ENCODE results near the gene PLPPR4. TPM values are rescaled to one million over a fixed set of nuclear protein-coding genes. Genes with fewer than 3 reads are reported as not detected.

PLPPR4 gene
- total RNA-seq, 1 experiment from 2014 or later: not detected

GRCh38 chr1:99270646-99271045, 6.4 kb downstream of the PLPPR4 start:
- no peak overlapping the region for H3K4me3 Mint-ChIP-seq (ENCODE audit: unreplicated experiment)
- intact Hi-C loops (cut with micrococcal nuclease): no loop called here
- no peak for DNase-seq (ENCODE audit: unreplicated experiment)
- no TSS peak for BruUV-seq (replicated peaks)
- H3K4me1 Mint-ChIP-seq (ENCODE audit: insufficient read depth, unreplicated experiment): no peaks in the 10 kb centered on the region
- CTCF ChIA-PET: interaction anchor here (0.5 kb wide), 1 partner anchor 379 kb away, joined by 3 read pairs; no protein-coding TSS in a partner anchor
- H3K36me3 Mint-ChIP-seq (ENCODE audit: insufficient read depth, unreplicated experiment): no peaks in the 10 kb centered on the region
- no peak for TF ChIP-seq CTCF (IDR thresholded peaks at IDR 0.05; ENCODE audit: unreplicated experiment)
- H3K27me3 Mint-ChIP-seq (ENCODE audit: insufficient read depth, unreplicated experiment): no peaks in the 10 kb centered on the region
- H3K27ac Mint-ChIP-seq (ENCODE audit: low read depth, unreplicated experiment): no peak overlapping the region
- POLR2A ChIA-PET: no interaction called here
- peaks cover 15% of the 10 kb centered on the region for H3K9me3 Mint-ChIP-seq (ENCODE audit: unreplicated experiment)

GRCh38 chr1:99271249-99271648, 7.0 kb downstream of the PLPPR4 start:
- Mint-ChIP-seq H3K4me3 (ENCODE audit: unreplicated experiment) (no peak overlapping the region), H3K9me3 (ENCODE audit: unreplicated experiment) (peaks cover 15% of the 10 kb centered on the region), H3K36me3 (ENCODE audit: insufficient read depth, unreplicated experiment) (no peaks in the 10 kb centered on the region), H3K27me3 (ENCODE audit: insufficient read depth, unreplicated experiment) (no peaks in the 10 kb centered on the region), H3K27ac (ENCODE audit: low read depth, unreplicated experiment) (no peak overlapping the region), H3K4me1 (ENCODE audit: insufficient read depth, unreplicated experiment) (no peaks in the 10 kb centered on the region)
- intact Hi-C loops (cut with micrococcal nuclease): no loop called here
- CTCF ChIA-PET: interaction anchor here (0.5 to 1.1 kb wide), 2 partner anchors 379 to 416 kb away, joined by 3 read pairs; no protein-coding TSS in a partner anchor
- DNase-seq (ENCODE audit: unreplicated experiment): no peak
- TF ChIP-seq CTCF (IDR thresholded peaks at IDR 0.05; ENCODE audit: unreplicated experiment): no peak
- POLR2A ChIA-PET: no interaction called here
- BruUV-seq (replicated peaks): no TSS peak

GRCh38 chr1:99277066-99277465, 12.8 kb downstream of the PLPPR4 start:
- BruUV-seq (replicated peaks): no TSS peak
- no peak for TF ChIP-seq CTCF (IDR thresholded peaks at IDR 0.05; ENCODE audit: unreplicated experiment)
- H3K36me3 Mint-ChIP-seq (ENCODE audit: insufficient read depth, unreplicated experiment): no peaks in the 10 kb centered on the region
- POLR2A ChIA-PET: no interaction called here
- intact Hi-C loops (cut with micrococcal nuclease): no loop called here
- no peak overlapping the region for H3K4me3 Mint-ChIP-seq (ENCODE audit: unreplicated experiment)
- CTCF ChIA-PET: interaction anchor here (0.7 kb wide), 1 partner anchor 478 kb away, joined by 3 read pairs; no protein-coding TSS in a partner anchor
- H3K27ac Mint-ChIP-seq (ENCODE audit: low read depth, unreplicated experiment): no peak overlapping the region
- H3K4me1 Mint-ChIP-seq (ENCODE audit: insufficient read depth, unreplicated experiment): no peaks in the 10 kb centered on the region
- no peaks in the 10 kb centered on the region for H3K27me3 Mint-ChIP-seq (ENCODE audit: insufficient read depth, unreplicated experiment)
- no peak for DNase-seq (ENCODE audit: unreplicated experiment)
- peaks cover 8% of the 10 kb centered on the region for H3K9me3 Mint-ChIP-seq (ENCODE audit: unreplicated experiment)

GRCh38 chr1:99279525-99279924, 15.2 kb downstream of the PLPPR4 start:
- BruUV-seq (replicated peaks): no TSS peak
- TF ChIP-seq CTCF (IDR thresholded peaks at IDR 0.05; ENCODE audit: unreplicated experiment): no peak
- Mint-ChIP-seq H3K4me1 (ENCODE audit: insufficient read depth, unreplicated experiment) (no peaks in the 10 kb centered on the region), H3K27ac (ENCODE audit: low read depth, unreplicated experiment) (no peak overlapping the region), H3K9me3 (ENCODE audit: unreplicated experiment) (no peaks in the 10 kb centered on the region), H3K36me3 (ENCODE audit: insufficient read depth, unreplicated experiment) (no peaks in the 10 kb centered on the region), H3K4me3 (ENCODE audit: unreplicated experiment) (no peak overlapping the region), H3K27me3 (ENCODE audit: insufficient read depth, unreplicated experiment) (no peaks in the 10 kb centered on the region)
- DNase-seq (ENCODE audit: unreplicated experiment): no peak
- ChIA-PET POLR2A (no interaction called here), CTCF (no interaction called here)
- intact Hi-C loops (cut with micrococcal nuclease): no loop called here
